HG03095 (cell line): Measurements from ENCODE around the gene RSPRY1.
"Not testable (repeated sequence)": the region's sequence is repeated elsewhere in the genome, so short reads cannot be mapped to it uniquely, and the experiment has no call there.

Experiments used
- ATAC-seq: cut with Tn5 transposase; IDR thresholded peaks from one replicate; pipeline ENCODE4 v1.9.1; 2021; ENCODE audit warnings: moderate library complexity; ENCODE audit not compliant: unreplicated experiment

The RSPRY1 gene

GRCh38 chr16:57268804-57269800 is 83.0 kb downstream of the RSPRY1 start:
- no peak for ATAC-seq

- ATAC-seq: no peak
Observed at GRCh38 chr16:57270221-57271062, 84.3 kb downstream of the RSPRY1 start.

GRCh38 chr16:57271063-57271345 is 84.9 kb downstream of the RSPRY1 start:
- ATAC-seq: no peak

GRCh38 chr16:57271867-57272495 is 85.9 kb downstream of the RSPRY1 start:
- no peak for ATAC-seq

GRCh38 chr16:57273359-57273758 is 87.2 kb downstream of the RSPRY1 start:
- no peak for ATAC-seq

- ATAC-seq: no peak
Observed at GRCh38 chr16:57273826-57274225, 87.7 kb downstream of the RSPRY1 start.

GRCh38 chr16:57275946-57276345 is 89.8 kb downstream of the RSPRY1 start:
- not testable (repeated sequence) for ATAC-seq

GRCh38 chr16:57276596-57276995 is 90.5 kb downstream of the RSPRY1 start:
- ATAC-seq: no peak

GRCh38 chr16:57277586-57277985 is 91.5 kb downstream of the RSPRY1 start:
- ATAC-seq: no peak

GRCh38 chr16:57278494-57278893 is 92.4 kb downstream of the RSPRY1 start:
- no peak for ATAC-seq

GRCh38 chr16:57279780-57280638 is 93.9 kb downstream of the RSPRY1 start:
- no peak for ATAC-seq

- ATAC-seq: no peak
Observed at GRCh38 chr16:57281791-57282190, 95.7 kb downstream of the RSPRY1 start.

- no peak for ATAC-seq
Observed at GRCh38 chr16:57282510-57283213, 96.5 kb downstream of the RSPRY1 start.

GRCh38 chr16:57283214-57283958 is 97.3 kb downstream of the RSPRY1 start:
- ATAC-seq: no peak

- no peak for ATAC-seq
Observed at GRCh38 chr16:57283959-57284208, 97.8 kb downstream of the RSPRY1 start.

- ATAC-seq: no peak
Observed at GRCh38 chr16:57284209-57284951, 98.3 kb downstream of the RSPRY1 start, which contains the start of gene PLLP. TSS of gene PLLP (minus strand) at chr16:57284672. CDS start at chr16:57284540, 132 bp downstream.

- no peak for ATAC-seq
Observed at GRCh38 chr16:57284952-57285363, 98.8 kb downstream of the RSPRY1 start.

GRCh38 chr16:57285379-57285778 is 99.2 kb downstream of the RSPRY1 start:
- ATAC-seq: no peak
